Ovary (tissue), 3 donors: Measurements from ENCODE around the gene FBXO44.

ENCODE experiments used
- CTCF ChIP-seq, 3 donors: fragments of 450-650 bp in 2 of 3; fragments of 200-600 bp in 1 of 3; IDR thresholded peaks; one replicate each; pipeline versions ENCODE4 v1.5.1 to v1.8.0; 2016 to 2022; ENCODE audit warnings: antibody characterized with exemption in 3 of 3, mild to moderate bottlenecking in 1 of 3
- EP300 ChIP-seq: sonication (generic); formaldehyde crosslinking; IDR thresholded peaks from one replicate; pipeline ENCODE4 v1.6.1; 2017; ENCODE audit warnings: antibody characterized with exemption
- POLR2A ChIP-seq: fragments of 450-650 bp; IDR thresholded peaks from one replicate; pipeline ENCODE4 v1.6.1; 2017; ENCODE audit warnings: antibody characterized with exemption, mild to moderate bottlenecking, moderate library complexity
- donor health status: DM: no; HTN: no; CAD: no.

GRCh38 chr1:11620924-11621323 is 33.8 kb upstream of the FBXO44 start:
- TF ChIP-seq CTCF (IDR thresholded peaks at IDR 0.05) (no peak), POLR2A (no peak), EP300 (no peak)
